Psoas muscle (tissue), 8 donors: ENCODE measurements around the gene AKT3. TPM values are rescaled to one million over a fixed set of nuclear protein-coding genes. Genes with fewer than 3 reads are reported as not detected.
"Not testable (repeated sequence)": the region's sequence is repeated elsewhere in the genome, so short reads cannot be mapped to it uniquely, and the experiment has no call there.

Source experiments
- ATAC-seq, 4 donors: fragments of 200-7000 bp; cut with Tn5 transposase; one replicate each; pipeline ENCODE4 v1.9.1; 2020; ENCODE audit warnings: moderate library complexity in 3 of 4, mild to moderate bottlenecking in 2 of 4
- DNase-seq, 2 donors: peaks; one replicate each; pipeline ENCODE4 v3.0.0-alpha.2; 2020
- H3K27ac ChIP-seq: fragments of 200-600 bp; one replicate; pipeline ENCODE4 v1.8.0; 2022
- H3K27me3 ChIP-seq, 3 donors: fragments of 200-600 bp in 1 of 3; one replicate each; pipeline versions ENCODE4 v1.6.1 to v1.8.0; 2013 to 2022; ENCODE audit warnings: low read length in 2 of 3, mild to moderate bottlenecking in 2 of 3, moderate library complexity in 1 of 3; ENCODE audit not compliant: insufficient read depth in 3 of 3
- H3K36me3 ChIP-seq, 2 donors: fragments of 200-600 bp in 1 of 2; one replicate each; pipeline versions ENCODE4 v1.6.1 to v1.8.0; 2013 to 2022; ENCODE audit warnings: low read depth in 1 of 2, mild to moderate bottlenecking in 1 of 2, moderate library complexity in 1 of 2; ENCODE audit not compliant: insufficient read depth in 1 of 2
- H3K4me1 ChIP-seq: fragments of 200-600 bp; one replicate; pipeline ENCODE4 v1.8.0; 2022
- H3K4me3 ChIP-seq: fragments of 200-600 bp; one replicate; pipeline ENCODE4 v1.8.0; 2022; ENCODE audit warnings: mild to moderate bottlenecking
- H3K9me3 ChIP-seq: fragments of 200-600 bp; one replicate; pipeline ENCODE4 v1.8.0; 2022
- CTCF ChIP-seq: fragments of 200-600 bp; IDR thresholded peaks from one replicate; pipeline ENCODE4 v1.8.0; 2022; ENCODE audit warnings: antibody characterized with exemption
- WGBS, 3 donors: extraction: QIAGEN DNeasy Blood & Tissue Kit; methylation state at CpG; one replicate each; pipeline versions ENCODE4 v1.1.6 to v1.1.7; 2013; 5-methylcytosine and 5-hydroxymethylcytosine counted together
- intact Hi-C, 2 donors: fragments of 100-400 bp; cut with DNase I; formaldehyde crosslinking; loops; one replicate each; pipeline versions ENCODE4 v1.11.0 to v1.14.2; 2022
- polyA plus RNA-seq, 3 donors: library from polyadenylated mRNA; stranded (reverse); fragments of 200-250 nt; gene quantifications; one replicate each; pipeline ENCODE4 v1.2.3, GENCODE V29; 2013
- total RNA-seq, 4 donors: library from RNA; stranded (reverse); fragmentation: NEBNext Ultra II Directional in 2 of 4; extraction: Animal tissue kit (Norgen Biotek cat#: 25700) in 2 of 4; gene quantifications; one replicate each; pipeline versions ENCODE4 v1.2.1 to v1.2.4, GENCODE V29; 2021 to 2023
- donor health status: healthy with polysubstance abuse.
- donor health status: DM: no; HTN: no; CAD: no; lungs with moderate emphysema.
- donor health status: Bipolar disorder and iron deficiency.
- donor health status: healthy.
- donor health status: DM: yes; HTN: yes; CAD: no.
- donor health status: DM: no; HTN: no; CAD: no.
- donor health status: DM: no; HTN: no; CAD: no.
- donor health status: DM: yes; HTN: yes; CAD: no.

Gene AKT3
- total and polyA plus RNA-seq, 7 donors, result 3.3 to 25.1 (median 9.8) TPM

GRCh38 chr1:243595527-243596210 is 254.4 kb downstream of the AKT3 start:
- H3K4me3 ChIP-seq, result no peak overlapping the region
- no peak for TF ChIP-seq CTCF
- DNase-seq (no peak), ATAC-seq (no peak)
- WGBS, 3 donors, result 92 to 94% (median 94%) methylated on average over 7 of the region's 7 CpGs
- no peaks in the 10 kb centered on the region for H3K9me3 ChIP-seq
- H3K4me1 ChIP-seq, result no peaks in the 10 kb centered on the region
- no peak overlapping the region for H3K27ac ChIP-seq
- intact Hi-C loops, result no loop called here
- H3K27me3 ChIP-seq, result no peaks in the 10 kb centered on the region
- no peaks in the 10 kb centered on the region for H3K36me3 ChIP-seq

GRCh38 chr1:243594455-243594854 is 255.6 kb downstream of the AKT3 start:
- ATAC-seq (no peak), DNase-seq (no peak)
- H3K9me3 ChIP-seq, result no peaks in the 10 kb centered on the region
- H3K36me3 ChIP-seq, result no peaks in the 10 kb centered on the region
- no peak overlapping the region for H3K27ac ChIP-seq
- no peak overlapping the region for H3K4me3 ChIP-seq
- 98 to 100% (median 99%) methylated on average over 2 of the region's 2 CpGs for WGBS, 3 donors
- H3K27me3 ChIP-seq, result no peaks in the 10 kb centered on the region
- no peaks in the 10 kb centered on the region for H3K4me1 ChIP-seq
- intact Hi-C loops, result no loop called here
- TF ChIP-seq CTCF, result no peak

- ATAC-seq, H3K27me3 ChIP-seq, DNase-seq, H3K27ac ChIP-seq, H3K36me3 ChIP-seq, H3K4me1 ChIP-seq, H3K9me3 ChIP-seq, H3K4me3 ChIP-seq, intact Hi-C loops: not testable (repeated sequence)
- WGBS, 3 donors, result 92 to 97% (median 92%) methylated on average over 3 of the region's 3 CpGs
Measured at GRCh38 chr1:243589286-243589685, 260.8 kb downstream of the AKT3 start.

GRCh38 chr1:243587823-243588560 is 262.1 kb downstream of the AKT3 start:
- whole genome bisulfite sequencing, 3 donors, result 92 to 95% (median 93%) methylated on average over 4 of the region's 4 CpGs
- ATAC-seq (no peak), DNase-seq (no peak)
- intact Hi-C loops, result no loop called here
- no peak overlapping the region for H3K27ac ChIP-seq
- peaks cover 5% of the 10 kb centered on the region for H3K9me3 ChIP-seq
- TF ChIP-seq CTCF, result no peak
- no peaks in the 10 kb centered on the region for H3K27me3 ChIP-seq
- no peaks in the 10 kb centered on the region for H3K36me3 ChIP-seq
- no peak overlapping the region for H3K4me3 ChIP-seq
- no peaks in the 10 kb centered on the region for H3K4me1 ChIP-seq

- Histone ChIP-seq H3K4me3 (no peak overlapping the region), H3K27ac (no peak overlapping the region), H3K36me3 (no peaks in the 10 kb centered on the region), H3K27me3 (no peaks in the 10 kb centered on the region), H3K4me1 (no peaks in the 10 kb centered on the region), H3K9me3 (peaks cover 11% of the 10 kb centered on the region)
- no peak for TF ChIP-seq CTCF
- intact Hi-C loops, result no loop called here
- 80 to 95% (median 87%) methylated on average over 12 of the region's 12 CpGs for WGBS, 3 donors
- no peak for ATAC-seq
- DNase-seq, result no peak
Measured at GRCh38 chr1:243587285-243587684, 262.8 kb downstream of the AKT3 start.
